ENCODE results near the gene MRGPRG.

DNA sequence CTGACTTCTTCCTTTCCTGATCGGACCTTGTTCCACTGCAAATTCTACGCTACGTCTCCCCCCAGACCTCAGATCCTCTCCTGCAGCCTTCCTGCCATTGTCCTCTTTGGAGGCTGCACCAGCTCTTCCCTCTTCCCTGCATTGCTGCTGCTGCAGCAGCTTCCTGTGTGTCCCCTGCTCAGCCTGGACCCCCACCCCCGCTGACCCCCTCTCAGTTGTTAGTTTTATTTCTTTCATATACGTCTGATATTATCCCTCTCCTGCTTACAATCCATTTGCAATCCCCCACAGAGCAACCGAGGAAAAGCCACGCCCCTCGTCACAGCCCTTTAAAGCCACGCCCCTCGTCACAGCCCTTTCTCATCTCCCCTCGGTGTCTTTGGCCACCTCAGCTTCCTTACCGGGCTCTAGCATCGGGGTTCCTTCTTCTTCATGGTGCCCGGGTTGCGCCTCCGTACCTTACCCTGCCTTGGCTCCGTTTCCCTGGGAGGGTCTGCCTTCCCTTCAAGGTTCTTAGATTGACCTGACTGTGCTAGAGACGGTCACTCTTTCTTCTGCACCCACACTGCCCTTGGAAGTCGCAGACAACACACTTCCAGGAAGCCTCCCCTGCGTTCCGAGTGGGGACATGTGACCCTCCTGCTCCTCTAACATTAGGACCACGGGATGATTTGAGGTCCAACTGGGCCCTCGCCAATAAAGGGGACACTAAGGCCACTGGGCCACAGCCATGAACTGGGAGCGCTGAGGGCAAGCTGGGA, 4.8 kb downstream of the MRGPRG start:
- TF ChIP-seq, protein P1, sequence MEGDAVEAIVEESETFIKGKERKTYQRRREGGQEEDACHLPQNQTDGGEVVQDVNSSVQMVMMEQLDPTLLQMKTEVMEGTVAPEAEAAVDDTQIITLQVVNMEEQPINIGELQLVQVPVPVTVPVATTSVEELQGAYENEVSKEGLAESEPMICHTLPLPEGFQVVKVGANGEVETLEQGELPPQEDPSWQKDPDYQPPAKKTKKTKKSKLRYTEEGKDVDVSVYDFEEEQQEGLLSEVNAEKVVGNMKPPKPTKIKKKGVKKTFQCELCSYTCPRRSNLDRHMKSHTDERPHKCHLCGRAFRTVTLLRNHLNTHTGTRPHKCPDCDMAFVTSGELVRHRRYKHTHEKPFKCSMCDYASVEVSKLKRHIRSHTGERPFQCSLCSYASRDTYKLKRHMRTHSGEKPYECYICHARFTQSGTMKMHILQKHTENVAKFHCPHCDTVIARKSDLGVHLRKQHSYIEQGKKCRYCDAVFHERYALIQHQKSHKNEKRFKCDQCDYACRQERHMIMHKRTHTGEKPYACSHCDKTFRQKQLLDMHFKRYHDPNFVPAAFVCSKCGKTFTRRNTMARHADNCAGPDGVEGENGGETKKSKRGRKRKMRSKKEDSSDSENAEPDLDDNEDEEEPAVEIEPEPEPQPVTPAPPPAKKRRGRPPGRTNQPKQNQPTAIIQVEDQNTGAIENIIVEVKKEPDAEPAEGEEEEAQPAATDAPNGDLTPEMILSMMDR (IDR thresholded peaks at IDR 0.05), result no peak
- no peak for TF ChIP-seq EP300 (IDR thresholded peaks at IDR 0.05)

Measured in esophagus muscularis mucosa (tissue), 3 donors.